ENCODE data around the gene CSRP2. TPM values are rescaled to one million over a fixed set of nuclear protein-coding genes. Genes with fewer than 3 reads are reported as not detected.
A peak's percentile ranks its signal among the peaks of the same experiment; 100 is the strongest.

CSRP2 gene
- total and polyA plus RNA-seq, 2 of the 13 experiments (the other 11 are each of a cell fraction or from before 2014, with no cell fraction given), result 7.2 to 8.0 TPM

DNA sequence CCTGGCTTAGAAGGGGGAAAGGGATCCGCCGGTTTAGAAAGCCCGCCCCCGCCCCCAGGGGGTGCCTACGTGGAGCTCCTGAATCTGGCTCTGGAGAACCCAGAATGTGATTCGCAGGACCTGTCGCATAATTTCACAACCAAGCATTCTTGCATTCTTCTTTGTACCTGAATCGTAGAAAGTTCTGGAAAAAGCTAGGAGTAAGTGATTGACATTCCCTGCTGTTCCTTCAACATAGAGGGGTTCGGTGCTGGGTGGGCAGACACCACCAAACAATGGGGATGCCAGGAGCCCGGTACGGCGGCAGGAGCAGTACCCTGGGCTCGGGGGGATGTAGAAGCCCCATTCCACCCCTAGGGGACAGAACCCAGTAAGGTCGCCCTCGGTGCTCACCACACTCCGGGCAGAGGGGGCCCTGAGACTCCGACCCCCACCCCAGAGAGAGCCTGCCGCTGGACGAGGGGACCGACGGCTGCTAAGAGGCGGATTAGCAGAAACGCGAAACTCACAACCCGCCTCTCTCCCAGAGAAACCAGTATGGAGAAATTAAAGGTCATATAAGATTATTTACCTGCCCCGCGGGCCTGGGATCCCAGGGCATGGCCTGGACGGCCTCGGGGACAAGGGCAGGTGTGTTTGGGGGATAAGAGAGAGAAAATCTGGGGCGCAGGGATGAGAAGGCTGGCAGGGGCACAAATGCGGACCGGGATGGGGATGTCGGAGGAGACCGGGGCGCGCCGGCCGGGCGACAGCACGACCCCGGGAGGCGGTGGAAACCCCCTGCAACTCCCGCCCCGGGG, 520 bp downstream of the CSRP2 start (continued):
- TF ChIP-seq, protein P1, sequence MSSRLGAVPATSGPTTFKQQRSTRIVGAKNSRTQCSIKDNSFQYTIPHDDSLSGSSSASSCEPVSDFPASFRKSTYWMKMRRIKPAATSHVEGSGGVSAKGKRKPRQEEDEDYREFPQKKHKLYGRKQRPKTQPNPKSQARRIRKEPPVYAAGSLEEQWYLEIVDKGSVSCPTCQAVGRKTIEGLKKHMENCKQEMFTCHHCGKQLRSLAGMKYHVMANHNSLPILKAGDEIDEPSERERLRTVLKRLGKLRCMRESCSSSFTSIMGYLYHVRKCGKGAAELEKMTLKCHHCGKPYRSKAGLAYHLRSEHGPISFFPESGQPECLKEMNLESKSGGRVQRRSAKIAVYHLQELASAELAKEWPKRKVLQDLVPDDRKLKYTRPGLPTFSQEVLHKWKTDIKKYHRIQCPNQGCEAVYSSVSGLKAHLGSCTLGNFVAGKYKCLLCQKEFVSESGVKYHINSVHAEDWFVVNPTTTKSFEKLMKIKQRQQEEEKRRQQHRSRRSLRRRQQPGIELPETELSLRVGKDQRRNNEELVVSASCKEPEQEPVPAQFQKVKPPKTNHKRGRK (CRISPR knock-in tag; IDR thresholded peaks at IDR 0.05), result no peak
- TF ChIP-seq, protein P2, sequence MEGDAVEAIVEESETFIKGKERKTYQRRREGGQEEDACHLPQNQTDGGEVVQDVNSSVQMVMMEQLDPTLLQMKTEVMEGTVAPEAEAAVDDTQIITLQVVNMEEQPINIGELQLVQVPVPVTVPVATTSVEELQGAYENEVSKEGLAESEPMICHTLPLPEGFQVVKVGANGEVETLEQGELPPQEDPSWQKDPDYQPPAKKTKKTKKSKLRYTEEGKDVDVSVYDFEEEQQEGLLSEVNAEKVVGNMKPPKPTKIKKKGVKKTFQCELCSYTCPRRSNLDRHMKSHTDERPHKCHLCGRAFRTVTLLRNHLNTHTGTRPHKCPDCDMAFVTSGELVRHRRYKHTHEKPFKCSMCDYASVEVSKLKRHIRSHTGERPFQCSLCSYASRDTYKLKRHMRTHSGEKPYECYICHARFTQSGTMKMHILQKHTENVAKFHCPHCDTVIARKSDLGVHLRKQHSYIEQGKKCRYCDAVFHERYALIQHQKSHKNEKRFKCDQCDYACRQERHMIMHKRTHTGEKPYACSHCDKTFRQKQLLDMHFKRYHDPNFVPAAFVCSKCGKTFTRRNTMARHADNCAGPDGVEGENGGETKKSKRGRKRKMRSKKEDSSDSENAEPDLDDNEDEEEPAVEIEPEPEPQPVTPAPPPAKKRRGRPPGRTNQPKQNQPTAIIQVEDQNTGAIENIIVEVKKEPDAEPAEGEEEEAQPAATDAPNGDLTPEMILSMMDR (CRISPR knock-in tag; IDR thresholded peaks at IDR 0.05), result peak; percentile 18; the same call in 1 of the 2 replicates
- TF ChIP-seq, protein P3, sequence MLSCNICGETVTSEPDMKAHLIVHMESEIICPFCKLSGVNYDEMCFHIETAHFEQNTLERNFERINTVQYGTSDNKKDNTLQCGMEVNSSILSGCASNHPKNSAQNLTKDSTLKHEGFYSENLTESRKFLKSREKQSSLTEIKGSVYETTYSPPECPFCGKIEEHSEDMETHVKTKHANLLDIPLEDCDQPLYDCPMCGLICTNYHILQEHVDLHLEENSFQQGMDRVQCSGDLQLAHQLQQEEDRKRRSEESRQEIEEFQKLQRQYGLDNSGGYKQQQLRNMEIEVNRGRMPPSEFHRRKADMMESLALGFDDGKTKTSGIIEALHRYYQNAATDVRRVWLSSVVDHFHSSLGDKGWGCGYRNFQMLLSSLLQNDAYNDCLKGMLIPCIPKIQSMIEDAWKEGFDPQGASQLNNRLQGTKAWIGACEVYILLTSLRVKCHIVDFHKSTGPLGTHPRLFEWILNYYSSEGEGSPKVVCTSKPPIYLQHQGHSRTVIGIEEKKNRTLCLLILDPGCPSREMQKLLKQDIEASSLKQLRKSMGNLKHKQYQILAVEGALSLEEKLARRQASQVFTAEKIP (CRISPR knock-in tag; IDR thresholded peaks at IDR 0.05; ENCODE audit: borderline replicate concordance), result no peak
- no peak for TF ChIP-seq KDM6A (CRISPR knock-in tag; IDR thresholded peaks at IDR 0.05; ENCODE audit: low read depth)
- TF ChIP-seq NFE2 (CRISPR knock-in tag; IDR thresholded peaks at IDR 0.05), result no peak
- TF ChIP-seq HIVEP1 (CRISPR knock-in tag; IDR thresholded peaks at IDR 0.05), result no peak
- TF ChIP-seq SAFB2 (CRISPR knock-in tag; IDR thresholded peaks at IDR 0.05; ENCODE audit: borderline replicate concordance, low read depth), result no peak
- peak; percentile 49; the same call in 1 of the 2 replicates for TF ChIP-seq NFATC3 (CRISPR knock-in tag; IDR thresholded peaks at IDR 0.05)
- peak; percentile 49; the same call in 1 of the 2 replicates for TF ChIP-seq ZNF160 (CRISPR knock-in tag; IDR thresholded peaks at IDR 0.05)
- TF ChIP-seq CEBPG (CRISPR knock-in tag; IDR thresholded peaks at IDR 0.05), result no peak
- TF ChIP-seq, protein P4, sequence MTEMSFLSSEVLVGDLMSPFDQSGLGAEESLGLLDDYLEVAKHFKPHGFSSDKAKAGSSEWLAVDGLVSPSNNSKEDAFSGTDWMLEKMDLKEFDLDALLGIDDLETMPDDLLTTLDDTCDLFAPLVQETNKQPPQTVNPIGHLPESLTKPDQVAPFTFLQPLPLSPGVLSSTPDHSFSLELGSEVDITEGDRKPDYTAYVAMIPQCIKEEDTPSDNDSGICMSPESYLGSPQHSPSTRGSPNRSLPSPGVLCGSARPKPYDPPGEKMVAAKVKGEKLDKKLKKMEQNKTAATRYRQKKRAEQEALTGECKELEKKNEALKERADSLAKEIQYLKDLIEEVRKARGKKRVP (CRISPR knock-in tag; IDR thresholded peaks at IDR 0.05), result 0 out of 4 replicates have a peak, but pooled peaks of 1 of the 2 experiments have one; percentile 14
- TF ChIP-seq RORA (CRISPR knock-in tag; IDR thresholded peaks at IDR 0.05), result no peak
- no peak for TF ChIP-seq ZBTB3 (CRISPR knock-in tag; IDR thresholded peaks at IDR 0.05; ENCODE audit: borderline replicate concordance, low read depth)
- TF ChIP-seq ZBTB1 (CRISPR knock-in tag; IDR thresholded peaks at IDR 0.05; ENCODE audit: borderline replicate concordance), result no peak
- TF ChIP-seq ZNF883 (CRISPR knock-in tag; IDR thresholded peaks at IDR 0.05; ENCODE audit: not compliant biosample characterization), result peak; percentile 33
- no peak for TF ChIP-seq ZNF496 (CRISPR knock-in tag; IDR thresholded peaks at IDR 0.05; ENCODE audit: insufficient replicate concordance)
- TF ChIP-seq, protein P5, sequence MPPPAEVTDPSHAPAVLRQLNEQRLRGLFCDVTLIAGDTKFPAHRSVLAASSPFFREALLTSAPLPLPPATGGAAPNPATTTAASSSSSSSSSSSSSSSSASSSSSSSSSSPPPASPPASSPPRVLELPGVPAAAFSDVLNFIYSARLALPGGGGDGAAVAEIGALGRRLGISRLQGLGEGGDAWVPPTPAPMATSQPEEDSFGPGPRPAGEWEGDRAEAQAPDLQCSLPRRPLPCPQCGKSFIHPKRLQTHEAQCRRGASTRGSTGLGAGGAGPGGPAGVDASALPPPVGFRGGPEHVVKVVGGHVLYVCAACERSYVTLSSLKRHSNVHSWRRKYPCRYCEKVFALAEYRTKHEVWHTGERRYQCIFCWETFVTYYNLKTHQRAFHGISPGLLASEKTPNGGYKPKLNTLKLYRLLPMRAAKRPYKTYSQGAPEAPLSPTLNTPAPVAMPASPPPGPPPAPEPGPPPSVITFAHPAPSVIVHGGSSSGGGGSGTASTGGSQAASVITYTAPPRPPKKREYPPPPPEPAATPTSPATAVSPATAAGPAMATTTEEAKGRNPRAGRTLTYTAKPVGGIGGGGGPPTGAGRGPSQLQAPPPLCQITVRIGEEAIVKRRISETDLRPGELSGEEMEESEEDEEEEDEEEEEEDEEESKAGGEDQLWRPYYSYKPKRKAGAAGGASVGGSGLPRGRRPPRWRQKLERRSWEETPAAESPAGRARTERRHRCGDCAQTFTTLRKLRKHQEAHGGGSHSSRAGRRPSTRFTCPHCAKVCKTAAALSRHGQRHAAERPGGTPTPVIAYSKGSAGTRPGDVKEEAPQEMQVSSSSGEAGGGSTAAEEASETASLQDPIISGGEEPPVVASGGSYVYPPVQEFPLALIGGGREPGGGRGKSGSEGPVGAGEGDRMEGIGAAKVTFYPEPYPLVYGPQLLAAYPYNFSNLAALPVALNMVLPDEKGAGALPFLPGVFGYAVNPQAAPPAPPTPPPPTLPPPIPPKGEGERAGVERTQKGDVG (CRISPR knock-in tag; IDR thresholded peaks at IDR 0.05; ENCODE audit: borderline replicate concordance), result no peak
- TF ChIP-seq TOPORS (CRISPR knock-in tag; IDR thresholded peaks at IDR 0.05), result no peak
- no peak for TF ChIP-seq NFE2L2 (IDR thresholded peaks at IDR 0.05; ENCODE audit: low read length)

All from HepG2 (cell line).